SIG-M5 treated with dmso at 0.1 percent for 504 hours (cell line): ENCODE measurements around the gene FOCAD.

ENCODE experiments used
- DNase-seq: peaks from one replicate; lab custom pipeline; 2025; ENCODE audit not compliant: unreplicated experiment; lab: John Stamatoyannopoulos, UW

The FOCAD gene

GRCh38 chr9:20729523-20729922 is 45.5 kb downstream of the FOCAD start:
- no peak for DNase-seq

GRCh38 chr9:20732118-20732517 is 48.1 kb downstream of the FOCAD start:
- no peak for DNase-seq

- no peak for DNase-seq
Measured at GRCh38 chr9:20734275-20734674, 50.2 kb downstream of the FOCAD start.

GRCh38 chr9:20740304-20740703 is 56.2 kb downstream of the FOCAD start:
- no peak for DNase-seq

GRCh38 chr9:20740929-20741582 is 57.0 kb downstream of the FOCAD start:
- no peak for DNase-seq

GRCh38 chr9:20742833-20743232 is 58.8 kb downstream of the FOCAD start:
- no peak for DNase-seq

- DNase-seq: no peak
Measured at GRCh38 chr9:20744036-20744630, 60.1 kb downstream of the FOCAD start.

GRCh38 chr9:20746967-20747366 is 62.9 kb downstream of the FOCAD start:
- DNase-seq: no peak

GRCh38 chr9:20749496-20750198 is 65.6 kb downstream of the FOCAD start:
- no peak for DNase-seq

GRCh38 chr9:20753761-20754160 is 69.7 kb downstream of the FOCAD start:
- no peak for DNase-seq

GRCh38 chr9:20754556-20754955 is 70.5 kb downstream of the FOCAD start:
- no peak for DNase-seq

GRCh38 chr9:20760246-20760891 is 76.3 kb downstream of the FOCAD start:
- no peak for DNase-seq

GRCh38 chr9:20770947-20771346 is 86.9 kb downstream of the FOCAD start:
- no peak for DNase-seq

GRCh38 chr9:20771729-20772128 is 87.7 kb downstream of the FOCAD start:
- no peak for DNase-seq

GRCh38 chr9:20775683-20776082 is 91.6 kb downstream of the FOCAD start:
- no peak for DNase-seq

- no peak for DNase-seq
Measured at GRCh38 chr9:20781092-20781491, 97.0 kb downstream of the FOCAD start.

- no peak for DNase-seq
Measured at GRCh38 chr9:20782289-20782688, 98.2 kb downstream of the FOCAD start.

- DNase-seq: no peak
Measured at GRCh38 chr9:20783057-20784038, 99.3 kb downstream of the FOCAD start.

GRCh38 chr9:20784196-20784595 is 100.1 kb downstream of the FOCAD start:
- DNase-seq: no peak

- DNase-seq: no peak
Measured at GRCh38 chr9:20786807-20787206, 102.7 kb downstream of the FOCAD start.
